Measurements from ENCODE around the gene SCP2.
A peak's percentile ranks its signal among the peaks of the same experiment; 100 is the strongest.

SCP2 gene

GRCh38 chr1:53082826-53083455 is 155.9 kb downstream of the SCP2 start:
- Histone ChIP-seq H3K4me3 (ENCODE audit: low read depth in 1 of 5, low read length in 5 of 5) (no peak overlapping the region), H3K27ac (ENCODE audit: low read depth, low read length) (no peak overlapping the region), H3K36me3 (ENCODE audit: control insufficient read depth in 5 of 5, insufficient read depth in 5 of 5, low read length in 5 of 5) (peaks cover 0 to 49% (median 38%) of the 10 kb centered on the region in 5 donors), H3K4me1 (ENCODE audit: control insufficient read depth in 5 of 5, insufficient read depth in 5 of 5, low read length in 5 of 5) (peaks cover 0 to 6% (median 0%) of the 10 kb centered on the region in 5 donors), H3K9me3 (ENCODE audit: control insufficient read depth in 5 of 5, low read length in 5 of 5) (no peaks in the 10 kb centered on the region), H3K9ac (ENCODE audit: low read length in 5 of 5) (no peak overlapping the region), H3K27me3 (ENCODE audit: control insufficient read depth in 5 of 5, insufficient read depth in 4 of 5, low read length in 5 of 5) (no peaks in the 10 kb centered on the region)

- Histone ChIP-seq H3K27ac (ENCODE audit: low read depth, low read length) (no peak overlapping the region), H3K36me3 (ENCODE audit: control insufficient read depth in 5 of 5, insufficient read depth in 5 of 5, low read length in 5 of 5) (peaks cover 0 to 40% (median 33%) of the 10 kb centered on the region in 5 donors), H3K9ac (ENCODE audit: low read length in 5 of 5) (no peak overlapping the region), H3K4me3 (ENCODE audit: low read depth in 1 of 5, low read length in 5 of 5) (no peak overlapping the region), H3K9me3 (ENCODE audit: control insufficient read depth in 5 of 5, low read length in 5 of 5) (no peaks in the 10 kb centered on the region), H3K27me3 (ENCODE audit: control insufficient read depth in 5 of 5, insufficient read depth in 4 of 5, low read length in 5 of 5) (no peaks in the 10 kb centered on the region), H3K4me1 (ENCODE audit: control insufficient read depth in 5 of 5, insufficient read depth in 5 of 5, low read length in 5 of 5) (peaks cover 0 to 6% (median 0%) of the 10 kb centered on the region in 5 donors)
Observed at GRCh38 chr1:53083636-53084588, 156.8 kb downstream of the SCP2 start.

GRCh38 chr1:53084589-53084971 is 157.5 kb downstream of the SCP2 start:
- no peak overlapping the region for H3K9ac ChIP-seq (ENCODE audit: low read length in 5 of 5)
- no peak overlapping the region for H3K27ac ChIP-seq (ENCODE audit: low read depth, low read length)
- no peaks in the 10 kb centered on the region for H3K27me3 ChIP-seq (ENCODE audit: control insufficient read depth in 5 of 5, insufficient read depth in 4 of 5, low read length in 5 of 5)
- H3K4me1 ChIP-seq (ENCODE audit: control insufficient read depth in 5 of 5, insufficient read depth in 5 of 5, low read length in 5 of 5), result peaks cover 0 to 8% (median 0%) of the 10 kb centered on the region in 5 donors
- H3K4me3 ChIP-seq (ENCODE audit: low read depth in 1 of 5, low read length in 5 of 5), result no peak overlapping the region
- H3K36me3 ChIP-seq (ENCODE audit: control insufficient read depth in 5 of 5, insufficient read depth in 5 of 5, low read length in 5 of 5), result peaks cover 0 to 36% (median 30%) of the 10 kb centered on the region in 5 donors
- H3K9me3 ChIP-seq (ENCODE audit: control insufficient read depth in 5 of 5, low read length in 5 of 5), result no peaks in the 10 kb centered on the region

GRCh38 chr1:53085405-53085804 is 158.3 kb downstream of the SCP2 start:
- no peaks in the 10 kb centered on the region for H3K9me3 ChIP-seq (ENCODE audit: control insufficient read depth in 5 of 5, low read length in 5 of 5)
- no peak overlapping the region for H3K27ac ChIP-seq (ENCODE audit: low read depth, low read length)
- H3K4me3 ChIP-seq (ENCODE audit: low read depth in 1 of 5, low read length in 5 of 5), result no peak overlapping the region
- no peaks in the 10 kb centered on the region for H3K27me3 ChIP-seq (ENCODE audit: control insufficient read depth in 5 of 5, insufficient read depth in 4 of 5, low read length in 5 of 5)
- H3K9ac ChIP-seq (ENCODE audit: low read length in 5 of 5), result no peak overlapping the region
- H3K4me1 ChIP-seq (ENCODE audit: control insufficient read depth in 5 of 5, insufficient read depth in 5 of 5, low read length in 5 of 5), result peaks cover 0 to 16% (median 5%) of the 10 kb centered on the region in 5 donors
- peaks cover 0 to 36% (median 30%) of the 10 kb centered on the region in 5 donors for H3K36me3 ChIP-seq (ENCODE audit: control insufficient read depth in 5 of 5, insufficient read depth in 5 of 5, low read length in 5 of 5)

GRCh38 chr1:53086491-53087070 is 159.5 kb downstream of the SCP2 start:
- H3K27ac ChIP-seq (ENCODE audit: low read depth, low read length), result no peak overlapping the region
- no peaks in the 10 kb centered on the region for H3K27me3 ChIP-seq (ENCODE audit: control insufficient read depth in 5 of 5, insufficient read depth in 4 of 5, low read length in 5 of 5)
- no peaks in the 10 kb centered on the region for H3K9me3 ChIP-seq (ENCODE audit: control insufficient read depth in 5 of 5, low read length in 5 of 5)
- peaks cover 0 to 25% (median 19%) of the 10 kb centered on the region in 5 donors for H3K36me3 ChIP-seq (ENCODE audit: control insufficient read depth in 5 of 5, insufficient read depth in 5 of 5, low read length in 5 of 5)
- H3K9ac ChIP-seq (ENCODE audit: low read length in 5 of 5), result no peak overlapping the region
- peaks cover 3 to 28% (median 16%) of the 10 kb centered on the region in 5 donors for H3K4me1 ChIP-seq (ENCODE audit: control insufficient read depth in 5 of 5, insufficient read depth in 5 of 5, low read length in 5 of 5)
- H3K4me3 ChIP-seq (ENCODE audit: low read depth in 1 of 5, low read length in 5 of 5), result no peak overlapping the region

- no peaks in the 10 kb centered on the region for H3K9me3 ChIP-seq (ENCODE audit: control insufficient read depth in 5 of 5, low read length in 5 of 5)
- H3K27ac ChIP-seq (ENCODE audit: low read depth, low read length), result no peak overlapping the region
- peaks cover 3 to 33% (median 23%) of the 10 kb centered on the region in 5 donors for H3K4me1 ChIP-seq (ENCODE audit: control insufficient read depth in 5 of 5, insufficient read depth in 5 of 5, low read length in 5 of 5)
- H3K4me3 ChIP-seq (ENCODE audit: low read depth in 1 of 5, low read length in 5 of 5), result no peak overlapping the region
- peaks cover 0 to 15% (median 9%) of the 10 kb centered on the region in 5 donors for H3K36me3 ChIP-seq (ENCODE audit: control insufficient read depth in 5 of 5, insufficient read depth in 5 of 5, low read length in 5 of 5)
- H3K9ac ChIP-seq (ENCODE audit: low read length in 5 of 5), result no peak overlapping the region
- H3K27me3 ChIP-seq (ENCODE audit: control insufficient read depth in 5 of 5, insufficient read depth in 4 of 5, low read length in 5 of 5), result no peaks in the 10 kb centered on the region
Observed at GRCh38 chr1:53087332-53088285, 160.5 kb downstream of the SCP2 start.

GRCh38 chr1:53088616-53089300 is 161.7 kb downstream of the SCP2 start:
- no peak overlapping the region for H3K4me3 ChIP-seq (ENCODE audit: low read depth in 1 of 5, low read length in 5 of 5)
- no peak overlapping the region for H3K27ac ChIP-seq (ENCODE audit: low read depth, low read length)
- peaks cover 3 to 33% (median 23%) of the 10 kb centered on the region in 5 donors for H3K4me1 ChIP-seq (ENCODE audit: control insufficient read depth in 5 of 5, insufficient read depth in 5 of 5, low read length in 5 of 5)
- H3K27me3 ChIP-seq (ENCODE audit: control insufficient read depth in 5 of 5, insufficient read depth in 4 of 5, low read length in 5 of 5), result no peaks in the 10 kb centered on the region
- no peaks in the 10 kb centered on the region for H3K9me3 ChIP-seq (ENCODE audit: control insufficient read depth in 5 of 5, low read length in 5 of 5)
- peaks cover 0 to 9% (median 3%) of the 10 kb centered on the region in 5 donors for H3K36me3 ChIP-seq (ENCODE audit: control insufficient read depth in 5 of 5, insufficient read depth in 5 of 5, low read length in 5 of 5)
- no peak overlapping the region for H3K9ac ChIP-seq (ENCODE audit: low read length in 5 of 5)

GRCh38 chr1:53089478-53090226 is 162.6 kb downstream of the SCP2 start:
- Histone ChIP-seq H3K9ac (ENCODE audit: low read length in 5 of 5) (no peak overlapping the region), H3K36me3 (ENCODE audit: control insufficient read depth in 5 of 5, insufficient read depth in 5 of 5, low read length in 5 of 5) (peaks cover 0 to 7% (median 3%) of the 10 kb centered on the region in 5 donors), H3K9me3 (ENCODE audit: control insufficient read depth in 5 of 5, low read length in 5 of 5) (no peaks in the 10 kb centered on the region), H3K4me3 (ENCODE audit: low read depth in 1 of 5, low read length in 5 of 5) (peak overlapping the region in 2 of 5 donors; percentile 7 to 53), H3K27me3 (ENCODE audit: control insufficient read depth in 5 of 5, insufficient read depth in 4 of 5, low read length in 5 of 5) (no peaks in the 10 kb centered on the region), H3K27ac (ENCODE audit: low read depth, low read length) (no peak overlapping the region), H3K4me1 (ENCODE audit: control insufficient read depth in 5 of 5, insufficient read depth in 5 of 5, low read length in 5 of 5) (peaks cover 3 to 42% (median 23%) of the 10 kb centered on the region in 5 donors)
